HG03045 (cell line): ENCODE data around the gene C15orf39.
"Not testable (repeated sequence)": the region's sequence is repeated elsewhere in the genome, so short reads cannot be mapped to it uniquely, and the experiment has no call there.

Experiments
- ATAC-seq: cut with Tn5 transposase; IDR thresholded peaks from one replicate; pipeline ENCODE4 v1.9.1; 2021; ENCODE audit warnings: mild to moderate bottlenecking, moderate library complexity; ENCODE audit not compliant: unreplicated experiment

C15orf39 gene

DNA sequence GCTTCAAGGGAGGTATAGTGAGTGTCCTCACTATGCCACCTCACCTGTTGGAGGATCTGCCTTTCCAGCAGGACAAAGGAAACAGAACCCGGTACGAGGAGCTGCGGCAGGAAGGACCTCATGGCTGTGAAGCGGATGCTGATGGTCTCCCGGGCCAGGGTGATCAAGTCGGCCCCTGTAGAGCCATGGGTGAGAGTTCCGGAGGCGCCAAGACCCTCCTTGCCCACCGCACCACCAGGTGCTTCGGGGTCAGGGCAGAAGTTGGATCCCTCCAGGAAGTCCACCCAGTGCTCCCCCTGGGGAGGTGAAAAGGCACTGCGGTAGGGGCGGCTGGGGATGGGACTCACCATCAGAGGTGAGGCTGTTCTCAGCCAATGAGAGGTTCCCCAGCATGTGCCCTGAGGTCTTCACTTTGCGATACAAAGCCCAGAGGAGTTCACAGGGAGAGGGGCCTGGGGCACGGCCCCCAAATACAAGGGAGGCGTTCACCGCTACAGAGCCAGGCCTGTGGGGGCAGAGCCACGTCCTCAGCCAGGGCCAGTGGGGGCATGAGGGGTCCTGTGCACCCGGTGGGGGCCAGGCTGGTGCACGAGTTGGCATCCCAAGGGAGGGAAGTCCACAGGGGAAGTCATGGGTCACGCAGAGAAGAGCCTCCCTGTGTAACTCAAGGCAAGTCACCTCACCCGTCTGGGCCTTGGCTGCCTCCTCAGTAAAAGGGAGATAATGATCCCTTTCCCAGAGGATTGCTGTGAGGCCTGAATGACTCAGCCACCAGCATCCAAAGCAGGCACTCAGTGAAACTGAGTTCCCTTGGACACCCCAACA lies 27.7 kb downstream of the C15orf39 start:
- ATAC-seq: no peak

DNA sequence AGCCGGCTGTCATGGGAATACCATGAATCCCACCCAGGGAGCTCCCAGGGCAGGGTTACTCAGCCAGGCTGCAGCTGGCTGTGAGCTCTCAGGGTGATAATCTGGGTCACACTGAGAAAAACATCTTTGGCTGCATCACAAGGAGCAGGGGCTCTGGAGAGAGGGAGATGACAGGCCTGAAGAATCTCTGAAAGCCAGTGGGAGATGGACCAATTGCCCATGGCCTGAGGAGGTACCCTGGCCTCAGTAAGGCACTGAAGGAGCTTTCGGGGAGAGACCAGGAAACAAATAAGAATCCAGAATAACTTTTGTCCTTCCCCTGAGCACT lies 28.3 kb downstream of the C15orf39 start:
- ATAC-seq: no peak

GRCh38 chr15:75230551-75231371 lies 29.1 kb downstream of the C15orf39 start:
- ATAC-seq: no peak

- ATAC-seq: no peak
Observed at GRCh38 chr15:75231836-75232235, 30.2 kb downstream of the C15orf39 start.

GRCh38 chr15:75232252-75232813 lies 30.7 kb downstream of the C15orf39 start:
- ATAC-seq: no peak

- no peak for ATAC-seq
Observed at GRCh38 chr15:75232826-75233503, 31.3 kb downstream of the C15orf39 start.

DNA sequence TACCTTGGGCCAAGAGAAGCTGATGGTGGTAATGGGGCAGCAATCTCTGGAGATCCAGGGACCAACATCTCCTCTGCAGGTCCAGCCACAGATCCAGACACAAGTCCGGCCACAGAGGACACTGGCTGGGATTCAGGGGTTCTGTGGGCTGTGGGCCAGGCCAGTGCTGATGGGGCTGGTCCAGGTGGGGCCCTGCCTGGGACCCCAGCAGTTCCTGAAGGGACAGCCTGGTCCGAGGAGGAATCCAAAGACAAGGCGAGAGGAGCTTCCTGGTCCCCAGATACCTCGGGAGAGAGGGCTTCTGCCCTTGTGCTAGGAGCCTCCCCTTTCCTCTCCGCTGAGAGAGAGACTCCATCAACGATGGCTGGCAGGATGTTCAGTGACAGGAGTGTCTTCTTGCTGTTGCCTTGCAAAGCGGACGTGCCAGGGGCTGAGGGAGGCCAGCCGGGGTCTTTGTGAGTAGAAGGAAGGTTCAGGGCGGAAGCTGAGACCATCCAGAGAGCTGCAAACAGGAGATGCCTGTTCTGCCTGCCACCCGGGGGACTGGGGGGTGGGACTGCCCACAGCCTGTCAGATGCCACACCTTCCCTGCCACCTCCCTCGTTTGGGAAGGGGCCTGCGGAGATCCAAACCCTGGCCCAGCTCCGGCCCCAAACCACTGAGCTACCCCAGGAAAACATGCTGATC lies 32.0 kb downstream of the C15orf39 start:
- no peak for ATAC-seq

GRCh38 chr15:75234191-75234810 lies 32.6 kb downstream of the C15orf39 start:
- no peak for ATAC-seq

DNA sequence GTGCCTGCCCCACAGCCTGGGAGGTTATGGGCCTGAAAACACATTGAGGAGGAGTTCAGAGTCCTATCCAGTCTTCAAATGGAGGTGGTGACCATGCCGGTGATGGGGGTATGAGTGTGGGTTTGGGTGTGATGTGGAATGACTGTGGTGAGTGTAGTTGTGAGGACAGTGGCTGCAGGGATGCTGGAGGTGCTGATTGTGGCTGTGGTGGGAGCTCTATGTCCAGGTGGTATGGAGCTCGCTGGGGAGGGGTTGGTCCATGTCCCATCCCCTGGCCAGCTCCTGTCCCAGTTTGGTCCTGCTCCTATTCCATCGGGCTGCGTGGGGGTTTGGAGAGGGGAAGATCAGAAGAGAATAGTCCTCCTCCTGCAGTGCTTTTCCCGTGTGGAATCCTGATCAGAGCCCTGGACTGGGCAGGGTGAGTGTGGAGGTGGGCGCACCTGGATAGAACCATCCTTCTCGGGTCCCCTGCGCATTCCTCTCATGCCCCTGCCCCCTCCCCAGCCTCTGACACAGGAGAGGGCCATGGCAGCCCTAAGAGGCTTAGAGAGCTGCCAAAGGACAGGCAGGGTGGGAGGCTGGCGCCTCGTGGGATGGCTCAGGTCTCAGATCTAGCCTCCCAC lies 33.5 kb downstream of the C15orf39 start:
- ATAC-seq: no peak

- no peak for ATAC-seq
Observed at GRCh38 chr15:75235760-75236729, 34.4 kb downstream of the C15orf39 start.

DNA sequence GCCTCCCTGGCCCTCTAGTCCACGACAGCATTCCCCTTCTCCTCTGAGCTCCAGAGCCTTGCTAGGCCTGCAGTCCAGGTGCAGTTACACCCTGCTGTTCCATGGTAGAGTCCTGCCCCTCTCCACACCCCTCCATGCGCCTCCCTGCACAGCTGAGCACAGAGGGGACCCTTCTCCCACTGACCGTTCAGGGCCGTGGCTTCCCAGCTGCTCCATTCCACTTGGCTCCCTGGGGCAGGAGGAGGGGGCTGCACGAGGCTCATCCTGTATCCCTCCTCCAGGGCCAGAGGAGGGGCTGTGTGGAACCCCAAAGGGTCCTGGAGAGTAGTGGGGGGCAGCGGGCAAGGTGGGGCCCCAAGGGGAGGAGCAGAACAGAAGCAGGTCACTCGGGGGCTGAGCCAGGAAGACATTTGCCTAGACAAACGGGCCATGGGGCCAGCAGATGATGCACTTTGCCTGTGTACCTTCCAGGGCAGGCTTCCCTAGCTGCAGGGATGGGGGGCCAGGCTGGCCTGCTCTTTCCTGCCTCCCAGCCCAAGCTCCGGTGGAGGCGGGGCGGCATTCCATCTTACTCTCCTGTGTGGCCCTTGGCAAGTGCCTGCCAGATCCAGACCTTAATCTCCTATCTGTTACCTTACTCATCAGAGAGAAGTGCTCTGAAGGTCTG lies 35.8 kb downstream of the C15orf39 start:
- no peak for ATAC-seq

DNA sequence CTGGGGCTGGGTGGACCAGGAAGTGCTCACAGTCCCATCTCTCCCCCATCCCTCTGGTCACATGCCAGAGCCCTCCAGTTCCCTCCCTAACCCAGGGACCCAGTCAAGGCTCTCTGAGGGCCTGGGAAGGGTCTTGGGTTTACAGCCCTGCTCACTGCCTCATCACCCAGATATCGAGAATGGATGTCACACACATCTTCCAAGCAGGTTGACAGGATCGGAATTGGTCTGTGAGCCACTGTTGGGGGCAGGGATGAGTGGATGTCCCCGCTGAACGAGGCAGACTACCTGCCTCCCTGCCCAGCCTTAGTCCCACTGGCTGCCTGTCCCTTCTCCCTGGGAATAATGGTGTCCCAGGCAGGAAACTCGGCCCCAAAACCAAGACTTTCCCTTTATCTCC lies 36.5 kb downstream of the C15orf39 start:
- ATAC-seq: no peak

GRCh38 chr15:75245741-75246140 lies 44.1 kb downstream of the C15orf39 start:
- not testable (repeated sequence) for ATAC-seq

GRCh38 chr15:75248991-75249390 lies 47.3 kb downstream of the C15orf39 start:
- ATAC-seq: not testable (repeated sequence)

DNA sequence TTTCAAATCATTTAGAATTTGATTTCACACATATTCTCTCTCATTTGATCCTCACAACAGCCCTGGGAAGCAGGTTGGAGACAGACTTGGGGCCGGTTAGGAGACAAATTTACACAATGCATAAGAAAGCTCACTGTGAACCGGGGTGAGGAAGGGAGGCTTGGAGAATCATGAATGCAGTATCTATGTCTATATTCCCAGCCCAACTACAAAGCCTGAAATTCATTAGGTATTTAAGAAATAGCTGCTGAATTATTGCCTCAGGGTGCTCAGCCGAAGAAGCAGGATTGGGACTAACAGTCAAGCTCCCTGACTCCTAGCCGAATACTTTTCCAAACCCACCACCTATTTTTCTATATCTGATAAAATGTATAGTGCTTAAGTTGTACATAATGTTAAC lies 48.0 kb downstream of the C15orf39 start:
- ATAC-seq: no peak

GRCh38 chr15:75251343-75251742 lies 49.7 kb downstream of the C15orf39 start:
- not testable (repeated sequence) for ATAC-seq

DNA sequence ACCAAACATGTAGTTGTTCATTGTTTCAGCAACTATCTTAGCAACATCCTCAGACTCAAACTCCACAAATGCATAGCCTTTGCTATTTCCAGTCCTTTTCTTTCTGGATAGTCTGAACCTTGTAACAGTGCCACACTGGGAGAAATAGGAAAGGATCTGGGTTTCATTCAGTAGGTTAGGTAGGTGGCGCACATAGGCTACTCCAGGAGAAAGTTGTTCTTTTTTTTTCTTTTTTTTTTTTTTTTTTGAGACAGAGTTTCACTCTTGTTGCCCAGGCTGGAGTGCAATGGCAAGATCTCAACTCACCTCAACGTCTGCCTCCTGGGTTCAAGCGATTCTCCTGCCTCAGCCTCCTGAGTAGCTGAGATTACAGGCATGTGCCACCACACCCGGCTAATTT lies 50.6 kb downstream of the C15orf39 start:
- not testable (repeated sequence) for ATAC-seq

DNA sequence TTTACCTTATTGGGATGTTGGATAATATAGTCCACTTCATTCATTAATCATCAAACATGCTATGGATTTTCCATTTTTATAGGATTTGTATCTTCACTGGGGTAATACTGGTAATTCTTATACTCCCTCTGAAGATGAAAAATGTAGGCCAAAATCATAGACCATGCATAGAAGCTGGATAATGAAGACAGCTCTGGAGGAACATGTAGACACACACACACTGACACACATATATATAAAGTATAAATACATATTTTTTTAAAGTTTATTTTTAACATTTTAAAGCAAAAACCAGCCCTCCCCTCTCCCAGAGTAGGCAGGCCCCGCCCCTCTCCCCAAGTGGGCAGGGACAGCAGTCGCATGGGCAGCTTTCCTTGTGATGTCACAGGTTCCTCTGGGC lies 56.4 kb downstream of the C15orf39 start, which contains the start of gene GOLGA6C:
Gene GOLGA6C (plus strand): TSS at position 301 of the 400 bp plus-strand sequence. CDS start 265 bp downstream, outside the sequence.
- ATAC-seq: not testable (repeated sequence)
